ENCODE measurements around the gene TLR10.
A peak's percentile ranks its signal among the peaks of the same experiment; 100 is the strongest.

Gene TLR10, protein sequence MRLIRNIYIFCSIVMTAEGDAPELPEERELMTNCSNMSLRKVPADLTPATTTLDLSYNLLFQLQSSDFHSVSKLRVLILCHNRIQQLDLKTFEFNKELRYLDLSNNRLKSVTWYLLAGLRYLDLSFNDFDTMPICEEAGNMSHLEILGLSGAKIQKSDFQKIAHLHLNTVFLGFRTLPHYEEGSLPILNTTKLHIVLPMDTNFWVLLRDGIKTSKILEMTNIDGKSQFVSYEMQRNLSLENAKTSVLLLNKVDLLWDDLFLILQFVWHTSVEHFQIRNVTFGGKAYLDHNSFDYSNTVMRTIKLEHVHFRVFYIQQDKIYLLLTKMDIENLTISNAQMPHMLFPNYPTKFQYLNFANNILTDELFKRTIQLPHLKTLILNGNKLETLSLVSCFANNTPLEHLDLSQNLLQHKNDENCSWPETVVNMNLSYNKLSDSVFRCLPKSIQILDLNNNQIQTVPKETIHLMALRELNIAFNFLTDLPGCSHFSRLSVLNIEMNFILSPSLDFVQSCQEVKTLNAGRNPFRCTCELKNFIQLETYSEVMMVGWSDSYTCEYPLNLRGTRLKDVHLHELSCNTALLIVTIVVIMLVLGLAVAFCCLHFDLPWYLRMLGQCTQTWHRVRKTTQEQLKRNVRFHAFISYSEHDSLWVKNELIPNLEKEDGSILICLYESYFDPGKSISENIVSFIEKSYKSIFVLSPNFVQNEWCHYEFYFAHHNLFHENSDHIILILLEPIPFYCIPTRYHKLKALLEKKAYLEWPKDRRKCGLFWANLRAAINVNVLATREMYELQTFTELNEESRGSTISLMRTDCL

GRCh38 chr4:38782452-38783108 lies at the start of gene TLR10:
TLR10 (minus strand) TSS chr4:38782990; CDS start chr4:38775590, 7,400 bp downstream.
- Histone ChIP-seq H3K9me3 (replicated peaks; ENCODE audit: insufficient read depth, low read length) (no peaks in the 10 kb centered on the region), H3K4me3 (ENCODE audit: low read length) (no peak within 1 kb of the TSS), H3K4me2 (ENCODE audit: low read depth, low read length) (peak within 1 kb of the TSS; percentile 6; the same call in 1 of the 2 replicates), H3F3A (ENCODE audit: insufficient read depth, low read length) (no peaks in the 10 kb centered on the region), H3K27ac (ENCODE audit: low read length) (no peak within 1 kb of the TSS), H3K36me3 (replicated peaks; ENCODE audit: insufficient read depth, low read length) (no peaks in the 10 kb centered on the region), H3K27me3 (replicated peaks; ENCODE audit: insufficient read depth, low read length) (no peaks in the 10 kb centered on the region), H3K79me2 (ENCODE audit: low read length) (no peaks in the 10 kb centered on the region), H2AFZ (ENCODE audit: low read length) (no peak within 1 kb of the TSS), H3K9ac (ENCODE audit: low read length) (no peak within 1 kb of the TSS), H3K9me2 (replicated peaks; ENCODE audit: insufficient read depth, low read length) (no peaks in the 10 kb centered on the region), H3K4me1 (ENCODE audit: low read length) (no peaks in the 10 kb centered on the region), H4K20me1 (ENCODE audit: insufficient read depth, low read length) (no peaks in the 10 kb centered on the region)
- peak; percentile 71 for DNase-seq
- TF ChIP-seq CTCF (IDR thresholded peaks at IDR 0.05; ENCODE audit: low read length) (peak; percentile 58), EZH2 (optimal IDR thresholded peaks at IDR 0.05; ENCODE audit: low read depth, low read length) (no peak)

DNA sequence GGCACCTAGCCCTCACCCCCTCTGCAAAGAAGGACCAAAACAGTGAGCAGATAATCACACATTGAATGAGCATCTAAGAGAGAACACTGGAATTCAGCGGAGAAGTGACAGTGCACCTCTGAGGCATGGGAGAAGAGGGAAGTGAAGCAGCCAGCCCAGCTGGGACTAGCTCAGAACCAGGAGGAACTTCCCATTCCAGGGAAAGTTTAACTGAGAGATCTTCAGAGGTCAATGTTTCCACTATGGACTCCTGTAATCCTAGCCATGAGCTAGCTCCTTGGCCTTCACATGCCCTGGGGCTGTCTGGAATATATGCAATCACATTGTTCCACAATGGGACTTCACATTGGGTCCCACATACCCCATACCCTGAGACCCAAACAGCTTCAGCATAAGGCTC lies 49.4 kb upstream of the TLR10 start:
- Histone ChIP-seq H3K79me2 (ENCODE audit: low read length) (peaks cover 14% of the 10 kb centered on the region), H3K27ac (ENCODE audit: low read length) (no peak overlapping the region), H3K9me3 (replicated peaks; ENCODE audit: insufficient read depth, low read length) (no peaks in the 10 kb centered on the region), H3K4me1 (ENCODE audit: low read length) (no peaks in the 10 kb centered on the region), H3K4me2 (ENCODE audit: low read depth, low read length) (no peak overlapping the region), H3K36me3 (replicated peaks; ENCODE audit: insufficient read depth, low read length) (no peaks in the 10 kb centered on the region), H3K9ac (ENCODE audit: low read length) (no peak overlapping the region), H4K20me1 (ENCODE audit: insufficient read depth, low read length) (no peaks in the 10 kb centered on the region), H3K4me3 (ENCODE audit: low read length) (no peak overlapping the region), H2AFZ (ENCODE audit: low read length) (no peak overlapping the region), H3K9me2 (replicated peaks; ENCODE audit: insufficient read depth, low read length) (no peaks in the 10 kb centered on the region), H3K27me3 (replicated peaks; ENCODE audit: insufficient read depth, low read length) (no peaks in the 10 kb centered on the region), H3F3A (ENCODE audit: insufficient read depth, low read length) (no peaks in the 10 kb centered on the region)
- no peak for DNase-seq
- TF ChIP-seq CTCF (IDR thresholded peaks at IDR 0.05; ENCODE audit: low read length) (no peak), EZH2 (optimal IDR thresholded peaks at IDR 0.05; ENCODE audit: low read depth, low read length) (no peak), EZH2phosphoT487 (IDR thresholded peaks at IDR 0.05; ENCODE audit: low read length) (no peak)

DNA sequence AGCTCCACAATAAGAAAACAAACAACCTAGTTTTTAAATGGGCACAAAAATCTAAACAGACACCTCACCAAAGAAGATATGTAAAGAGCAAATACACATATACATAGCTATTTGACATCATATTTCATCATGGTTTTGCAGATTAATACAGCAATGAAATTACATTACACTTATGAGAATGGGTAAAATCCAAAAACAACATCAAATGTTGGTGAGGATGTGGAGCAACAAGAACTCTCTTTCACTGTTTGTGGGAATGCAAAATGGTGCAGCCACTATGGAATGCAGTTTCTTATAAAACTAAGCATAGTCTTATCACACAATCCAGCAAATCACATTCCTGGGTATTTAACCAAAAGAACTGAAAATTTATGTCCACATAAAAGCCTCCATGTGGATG lies 48.9 kb upstream of the TLR10 start:
- no peaks in the 10 kb centered on the region for H3F3A ChIP-seq (ENCODE audit: insufficient read depth, low read length)
- no peak for TF ChIP-seq EZH2 (optimal IDR thresholded peaks at IDR 0.05; ENCODE audit: low read depth, low read length)
- TF ChIP-seq CTCF (IDR thresholded peaks at IDR 0.05; ENCODE audit: low read length): no peak
- no peak for TF ChIP-seq EZH2phosphoT487 (IDR thresholded peaks at IDR 0.05; ENCODE audit: low read length)
- H3K9me3 ChIP-seq (replicated peaks; ENCODE audit: insufficient read depth, low read length): no peaks in the 10 kb centered on the region
- H4K20me1 ChIP-seq (ENCODE audit: insufficient read depth, low read length): no peaks in the 10 kb centered on the region
- no peak overlapping the region for H3K4me3 ChIP-seq (ENCODE audit: low read length)
- no peaks in the 10 kb centered on the region for H3K36me3 ChIP-seq (replicated peaks; ENCODE audit: insufficient read depth, low read length)
- no peak overlapping the region for H3K27ac ChIP-seq (ENCODE audit: low read length)
- no peaks in the 10 kb centered on the region for H3K4me1 ChIP-seq (ENCODE audit: low read length)
- no peak overlapping the region for H3K4me2 ChIP-seq (ENCODE audit: low read depth, low read length)
- no peak overlapping the region for H3K9ac ChIP-seq (ENCODE audit: low read length)
- no peak overlapping the region for H2AFZ ChIP-seq (ENCODE audit: low read length)
- peaks cover 14% of the 10 kb centered on the region for H3K79me2 ChIP-seq (ENCODE audit: low read length)
- H3K9me2 ChIP-seq (replicated peaks; ENCODE audit: insufficient read depth, low read length): no peaks in the 10 kb centered on the region
- DNase-seq: no peak
- H3K27me3 ChIP-seq (replicated peaks; ENCODE audit: insufficient read depth, low read length): no peaks in the 10 kb centered on the region
